ENCODE results near the gene PTPN6.
A peak's percentile ranks its signal among the peaks of the same experiment; 100 is the strongest.

PTPN6 gene

GRCh38 chr12:6957151-6957701, 6.1 kb downstream of the PTPN6 start:
- no peak for DNase-seq

- DNase-seq: no peak
These were observed 6.8 kb downstream of the PTPN6 start for GRCh38 chr12:6957741-6958608.

- no peak for DNase-seq
These were observed 7.5 kb downstream of the PTPN6 start for GRCh38 chr12:6958609-6959057.

- DNase-seq: no peak
These were observed 8.1 kb downstream of the PTPN6 start for GRCh38 chr12:6959058-6959804.

- no peak for DNase-seq
These were observed 8.8 kb downstream of the PTPN6 start for GRCh38 chr12:6959805-6960592.

GRCh38 chr12:6960593-6961277, 9.6 kb downstream of the PTPN6 start:
- DNase-seq: no peak

- no peak for DNase-seq
These were observed 10.1 kb downstream of the PTPN6 start for GRCh38 chr12:6961278-6961694.

GRCh38 chr12:6961695-6962284, 10.6 kb downstream of the PTPN6 start:
- DNase-seq: no peak

GRCh38 chr12:6962285-6963015, 11.3 kb downstream of the PTPN6 start:
- DNase-seq: no peak

- no peak for DNase-seq
These were observed 12.0 kb downstream of the PTPN6 start for GRCh38 chr12:6963016-6963731.

- DNase-seq: no peak
These were observed 12.7 kb downstream of the PTPN6 start for GRCh38 chr12:6963791-6964413.

GRCh38 chr12:6964605-6965025, 13.5 kb downstream of the PTPN6 start:
- DNase-seq: no peak

GRCh38 chr12:6965026-6965661, 14.0 kb downstream of the PTPN6 start:
- DNase-seq: peak; percentile 13

GRCh38 chr12:6965714-6966113, 14.6 kb downstream of the PTPN6 start:
- no peak for DNase-seq

- DNase-seq: no peak
These were observed 15.2 kb downstream of the PTPN6 start for GRCh38 chr12:6966351-6966750.

- no peak for DNase-seq
These were observed 16.5 kb downstream of the PTPN6 start for GRCh38 chr12:6967651-6968100.

- no peak for DNase-seq
These were observed 17.3 kb downstream of the PTPN6 start for GRCh38 chr12:6968426-6968825.

GRCh38 chr12:6970096-6970527, 19.0 kb downstream of the PTPN6 start:
- no peak for DNase-seq

- DNase-seq: no peak
These were observed 23.0 kb downstream of the PTPN6 start for GRCh38 chr12:6974180-6974579.

Measured in T1000 (cell line).